HepG2 (cell line): ENCODE data around the gene RAMP3. TPM values are rescaled to one million over a fixed set of nuclear protein-coding genes. Genes with fewer than 3 reads are reported as not detected.

ENCODE experiments used
- ATAC-seq: fragments of 200-7000 bp; cut with Tn5 transposase; 3 replicates; pipeline ENCODE4 v1.9.1; 2020; ENCODE audit warnings: mild to moderate bottlenecking, moderate library complexity
- BruUV-seq: library from RNA; stranded (reverse); fragments of 400-500 nt; replicated peaks from 2 replicates; lab custom pipeline; 2021; lab: Mats Ljungman, UMichigan
- CTCF ChIA-PET: fragments of 300-600 bp; formaldehyde crosslinking; extraction: SDS; loops from one replicate; lab custom pipeline; 2021; ENCODE audit warnings: low total read pairs, inconsistent platforms, low intra/inter-chr PET ratio; lab: Yijun Ruan, JAX
- POLR2A ChIA-PET: fragments of 350-600 bp; sonication (Branson Sonifier 250); formaldehyde crosslinking; loops from one replicate; lab custom pipeline; 2020; ENCODE audit warnings: antibody characterized with exemption, inconsistent platforms; lab: Yijun Ruan, JAX
- DNase-seq: peaks from one replicate; pipeline ENCODE4 v3.0.0-alpha.2; 2015; ENCODE audit warnings: low spot score
- FAIRE-seq: peaks from 3 replicates; lab custom pipeline; 2011; peaks lifted over from hg19 to GRCh38; lab: Jason Lieb, UNC
- H2AFZ ChIP-seq: one replicate; pipeline ENCODE4 v1.6.1; 2011; ENCODE audit warnings: low read length, inconsistent platforms
- H3K27ac ChIP-seq: fragments of 300-600 bp; 3 replicates; pipeline ENCODE4 v1.8.0; 2011; ENCODE audit warnings: mixed run types, mild to moderate bottlenecking, mixed read lengths, low read length, inconsistent platforms; ENCODE audit not compliant: insufficient read depth; ENCODE audit errors: extremely low read length
- H3K27me3 ChIP-seq, 2 experiments: fragments of 200-600 bp in 1 of 2; 2 replicates in 1 of 2; 3 replicates in 1 of 2; pipeline versions ENCODE4 v1.6.0 to v1.8.0; 2011; ENCODE audit warnings: low read length in 2 of 2, mild to moderate bottlenecking in 2 of 2, moderate library complexity in 2 of 2, inconsistent platforms in 1 of 2; ENCODE audit not compliant: insufficient read depth in 2 of 2, control insufficient read depth in 1 of 2
- H3K36me3 ChIP-seq, 2 experiments: fragments of 200-600 bp in 1 of 2; replicated peaks in 1 of 2; 2 replicates in 1 of 2; 3 replicates in 1 of 2; pipeline versions ENCODE4 v1.5.1 to v1.8.0; 2011; ENCODE audit warnings: low read length in 2 of 2, inconsistent platforms in 1 of 2; ENCODE audit not compliant: insufficient read depth in 2 of 2, control insufficient read depth in 1 of 2
- H3K4me1 ChIP-seq: 2 replicates; pipeline ENCODE4 v1.5.1; 2012; ENCODE audit warnings: low read length, inconsistent platforms; ENCODE audit not compliant: insufficient read depth
- H3K4me2 ChIP-seq: 2 replicates; pipeline ENCODE4 v1.6.0; 2011; ENCODE audit warnings: low read depth, low read length, inconsistent platforms
- H3K4me3 ChIP-seq, 3 experiments: fragments of 200-600 bp in 1 of 3; sonication (generic), shearing (Covaris generic) in 1 of 3; replicated peaks in 1 of 3; 2 replicates each; pipeline ENCODE4 v1.5.1; 2011 to 2016; ENCODE audit warnings: low read length in 3 of 3, inconsistent platforms in 2 of 3, low read depth in 2 of 3, mild to moderate bottlenecking in 2 of 3, control low read depth in 1 of 3, mixed read lengths in 1 of 3; ENCODE audit not compliant: insufficient read depth in 1 of 3
- H3K79me2 ChIP-seq: one replicate; pipeline ENCODE4 v1.6.1; 2011; ENCODE audit warnings: low read length, inconsistent platforms; ENCODE audit not compliant: insufficient read depth
- H3K9ac ChIP-seq: 2 replicates; pipeline ENCODE4 v1.6.0; 2011; ENCODE audit warnings: mild to moderate bottlenecking, low read depth, low read length, inconsistent platforms; ENCODE audit not compliant: insufficient read depth
- H3K9me3 ChIP-seq: 2 replicates; pipeline ENCODE4 v1.5.1; 2012; ENCODE audit warnings: mild to moderate bottlenecking, low read length
- H4K20me1 ChIP-seq: 2 replicates; pipeline ENCODE4 v1.6.0; 2011; ENCODE audit warnings: inconsistent platforms, mild to moderate bottlenecking, low read length, moderate library complexity; ENCODE audit not compliant: insufficient read depth
- ASH2L ChIP-seq: fragments of 300-600, 200-600 bp; sonication (generic); IDR thresholded peaks from 2 replicates; pipeline ENCODE4 v1.7.0; 2017; ENCODE audit warnings: low read depth, mild to moderate bottlenecking, moderate library complexity, mixed read lengths, low read length; ENCODE audit not compliant: insufficient read length
- BRCA1 ChIP-seq: sonication (generic); formaldehyde crosslinking; IDR thresholded peaks from 2 replicates; pipeline ENCODE4 v1.4.0; 2020; ENCODE audit warnings: missing genetic modification reagents
- FOXO1 ChIP-seq: sonication (generic); formaldehyde crosslinking; IDR thresholded peaks from 2 replicates; pipeline ENCODE4 v1.4.0; 2020; ENCODE audit warnings: missing genetic modification reagents
- KAT2B ChIP-seq: fragments of 150-350 bp; IDR thresholded peaks from 2 replicates; pipeline ENCODE4 v1.6.1; 2014; ENCODE audit warnings: low read depth, low read length, borderline replicate concordance
- PAF1 ChIP-seq: IDR thresholded peaks from 2 replicates; pipeline ENCODE4 v1.6.1; 2016; ENCODE audit warnings: missing genetic modification reagents, missing compliant biosample characterization
- PHB2 ChIP-seq: fragments of 450-650 bp; IDR thresholded peaks from 2 replicates; pipeline ENCODE4 v1.6.1; 2018; ENCODE audit not compliant: partially characterized antibody
- RAD51 ChIP-seq: fragments of 450-650 bp; IDR thresholded peaks from 2 replicates; pipeline ENCODE4 v1.6.1; 2016; ENCODE audit warnings: borderline replicate concordance
- RARG ChIP-seq: sonication (generic); formaldehyde crosslinking; IDR thresholded peaks from 2 replicates; pipeline ENCODE4 v1.4.0; 2020; ENCODE audit warnings: low read depth, mild to moderate bottlenecking, missing genetic modification reagents
- REXO4 ChIP-seq: sonication (generic); formaldehyde crosslinking; IDR thresholded peaks from 2 replicates; pipeline ENCODE4 v1.8.0; 2022; ENCODE audit warnings: missing genetic modification reagents, mild to moderate bottlenecking, borderline replicate concordance
- RXRA ChIP-seq: sonication (generic); formaldehyde crosslinking; IDR thresholded peaks from 2 replicates; pipeline ENCODE4 v1.5.1; 2020; ENCODE audit warnings: missing genetic modification reagents
- SIN3A ChIP-seq: IDR thresholded peaks from 2 replicates; pipeline ENCODE4 v1.6.1; 2011; ENCODE audit warnings: low read depth, mild to moderate bottlenecking, control low read depth, low read length, borderline replicate concordance
- TRIM24 ChIP-seq: sonication (generic); formaldehyde crosslinking; IDR thresholded peaks from 2 replicates; pipeline ENCODE4 v1.8.0; 2022; ENCODE audit warnings: mild to moderate bottlenecking, missing genetic modification reagents
- ZBTB7A ChIP-seq: sonication (generic); formaldehyde crosslinking; IDR thresholded peaks from 2 replicates; pipeline ENCODE4 v1.8.0; 2022; ENCODE audit warnings: mild to moderate bottlenecking, missing genetic modification reagents
- ZFP37 ChIP-seq: sonication (generic); formaldehyde crosslinking; IDR thresholded peaks from 2 replicates; pipeline ENCODE4 v1.4.0; 2020; ENCODE audit warnings: missing genetic modification reagents, borderline replicate concordance
- ZNF431 ChIP-seq: sonication (generic); formaldehyde crosslinking; IDR thresholded peaks from 2 replicates; pipeline ENCODE4 v1.9.0; 2022; ENCODE audit warnings: missing genetic modification reagents, low read depth, mild to moderate bottlenecking, borderline replicate concordance
- ZNF605 ChIP-seq: sonication (generic); formaldehyde crosslinking; IDR thresholded peaks from 2 replicates; pipeline ENCODE4 v1.8.0; 2022; ENCODE audit warnings: mild to moderate bottlenecking, missing genetic modification reagents
- ZNF607 ChIP-seq: sonication (generic); formaldehyde crosslinking; IDR thresholded peaks from 2 replicates; pipeline ENCODE4 v1.5.1; 2020; ENCODE audit warnings: missing genetic modification reagents, mild to moderate bottlenecking, borderline replicate concordance
- ZNF724P ChIP-seq: sonication (generic); formaldehyde crosslinking; IDR thresholded peaks from 2 replicates; pipeline ENCODE4 v1.8.0; 2022; ENCODE audit warnings: missing genetic modification reagents, borderline replicate concordance
- ZNF782 ChIP-seq: sonication (generic); formaldehyde crosslinking; IDR thresholded peaks from 2 replicates; pipeline ENCODE4 v1.4.0; 2020; ENCODE audit warnings: missing genetic modification reagents, mild to moderate bottlenecking, borderline replicate concordance
- WGBS: methylation state at CpG from one replicate; pipeline ENCODE4 v1.1.6; 2017; ENCODE audit warnings: low lambda C conversion rate; 5-methylcytosine and 5-hydroxymethylcytosine counted together
- in situ Hi-C: cut with HindIII; loops from 2 replicates; pipeline ENCODE4 v1.10.0; 2017; ENCODE audit warnings: low pct_unique_long_range_greater_than_20kb; ENCODE audit not compliant: extremely low pct_ligation_motif_present
- intact Hi-C: fragments of 100-400 bp; cut with micrococcal nuclease; formaldehyde crosslinking; loops from one replicate; pipeline ENCODE4 v1.10.0; 2022; ENCODE audit not compliant: unreplicated experiment
- polyA plus RNA-seq, 8 experiments: library from polyadenylated mRNA; depleted of rRNA in 3 of 8; stranded (reverse) in 7 of 8; unstranded in 1 of 8; fragments of >200 nt; fragmentation: Illumina TruSeq in 4 of 8; extraction: Trizol in 4 of 8; gene quantifications; 2 replicates each; pipeline versions ENCODE4 v1.2.1 to v1.2.3, GENCODE V29; 2011 to 2016; ENCODE audit warnings: low read depth in 4 of 8, missing spikeins in 1 of 8, mixed read lengths in 1 of 8; ENCODE audit not compliant: insufficient read depth in 1 of 8
- total RNA-seq, 5 experiments: library from RNA; depleted of rRNA; stranded (reverse); fragments of >200 nt; fragmentation: Illumina TruSeq; extraction: Trizol; gene quantifications; 2 replicates each; pipeline ENCODE4 v1.2.3, GENCODE V29; 2016; ENCODE audit warnings: low read depth in 1 of 5
- TF ChIP-seq, protein P1 (sequence below): sonication (generic); formaldehyde crosslinking; IDR thresholded peaks from 2 replicates; pipeline ENCODE4 v1.4.0; 2020; ENCODE audit warnings: mild to moderate bottlenecking, missing genetic modification reagents

The RAMP3 gene
- total and polyA plus RNA-seq, 2 of the 13 experiments (the other 11 are each of a cell fraction or from before 2014, with no cell fraction given): not detected

DNA sequence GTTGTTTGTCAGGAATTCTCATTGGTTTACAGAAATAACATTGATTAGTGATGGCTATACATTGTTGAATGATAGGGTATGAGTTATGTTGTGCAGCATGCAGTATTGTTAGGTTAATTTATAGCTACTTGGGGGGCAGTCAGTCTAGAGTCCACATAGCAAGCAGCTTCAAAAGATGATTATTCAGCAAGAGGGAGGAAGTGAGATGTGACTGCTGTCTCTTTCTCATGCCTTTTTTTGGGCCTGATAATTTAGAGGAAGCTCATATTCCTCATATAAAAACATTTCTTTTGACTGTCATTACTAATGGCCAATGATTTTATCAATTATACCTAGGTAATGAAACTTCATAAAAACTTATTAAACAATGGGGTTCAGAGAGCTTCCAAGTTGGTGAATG lies 42.7 kb upstream of the RAMP3 start (continued):
- TF ChIP-seq REXO4 (CRISPR knock-in tag) (no peak), ZFP37 (CRISPR knock-in tag) (no peak), ZBTB7A (CRISPR knock-in tag) (no peak), KAT2B (no peak), RAD51 (no peak), ZNF782 (CRISPR knock-in tag) (no peak), PHB2 (no peak)
- TF ChIP-seq, protein P1, sequence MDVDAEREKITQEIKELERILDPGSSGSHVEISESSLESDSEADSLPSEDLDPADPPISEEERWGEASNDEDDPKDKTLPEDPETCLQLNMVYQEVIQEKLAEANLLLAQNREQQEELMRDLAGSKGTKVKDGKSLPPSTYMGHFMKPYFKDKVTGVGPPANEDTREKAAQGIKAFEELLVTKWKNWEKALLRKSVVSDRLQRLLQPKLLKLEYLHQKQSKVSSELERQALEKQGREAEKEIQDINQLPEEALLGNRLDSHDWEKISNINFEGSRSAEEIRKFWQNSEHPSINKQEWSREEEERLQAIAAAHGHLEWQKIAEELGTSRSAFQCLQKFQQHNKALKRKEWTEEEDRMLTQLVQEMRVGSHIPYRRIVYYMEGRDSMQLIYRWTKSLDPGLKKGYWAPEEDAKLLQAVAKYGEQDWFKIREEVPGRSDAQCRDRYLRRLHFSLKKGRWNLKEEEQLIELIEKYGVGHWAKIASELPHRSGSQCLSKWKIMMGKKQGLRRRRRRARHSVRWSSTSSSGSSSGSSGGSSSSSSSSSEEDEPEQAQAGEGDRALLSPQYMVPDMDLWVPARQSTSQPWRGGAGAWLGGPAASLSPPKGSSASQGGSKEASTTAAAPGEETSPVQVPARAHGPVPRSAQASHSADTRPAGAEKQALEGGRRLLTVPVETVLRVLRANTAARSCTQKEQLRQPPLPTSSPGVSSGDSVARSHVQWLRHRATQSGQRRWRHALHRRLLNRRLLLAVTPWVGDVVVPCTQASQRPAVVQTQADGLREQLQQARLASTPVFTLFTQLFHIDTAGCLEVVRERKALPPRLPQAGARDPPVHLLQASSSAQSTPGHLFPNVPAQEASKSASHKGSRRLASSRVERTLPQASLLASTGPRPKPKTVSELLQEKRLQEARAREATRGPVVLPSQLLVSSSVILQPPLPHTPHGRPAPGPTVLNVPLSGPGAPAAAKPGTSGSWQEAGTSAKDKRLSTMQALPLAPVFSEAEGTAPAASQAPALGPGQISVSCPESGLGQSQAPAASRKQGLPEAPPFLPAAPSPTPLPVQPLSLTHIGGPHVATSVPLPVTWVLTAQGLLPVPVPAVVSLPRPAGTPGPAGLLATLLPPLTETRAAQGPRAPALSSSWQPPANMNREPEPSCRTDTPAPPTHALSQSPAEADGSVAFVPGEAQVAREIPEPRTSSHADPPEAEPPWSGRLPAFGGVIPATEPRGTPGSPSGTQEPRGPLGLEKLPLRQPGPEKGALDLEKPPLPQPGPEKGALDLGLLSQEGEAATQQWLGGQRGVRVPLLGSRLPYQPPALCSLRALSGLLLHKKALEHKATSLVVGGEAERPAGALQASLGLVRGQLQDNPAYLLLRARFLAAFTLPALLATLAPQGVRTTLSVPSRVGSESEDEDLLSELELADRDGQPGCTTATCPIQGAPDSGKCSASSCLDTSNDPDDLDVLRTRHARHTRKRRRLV (CRISPR knock-in tag): no peak

DNA sequence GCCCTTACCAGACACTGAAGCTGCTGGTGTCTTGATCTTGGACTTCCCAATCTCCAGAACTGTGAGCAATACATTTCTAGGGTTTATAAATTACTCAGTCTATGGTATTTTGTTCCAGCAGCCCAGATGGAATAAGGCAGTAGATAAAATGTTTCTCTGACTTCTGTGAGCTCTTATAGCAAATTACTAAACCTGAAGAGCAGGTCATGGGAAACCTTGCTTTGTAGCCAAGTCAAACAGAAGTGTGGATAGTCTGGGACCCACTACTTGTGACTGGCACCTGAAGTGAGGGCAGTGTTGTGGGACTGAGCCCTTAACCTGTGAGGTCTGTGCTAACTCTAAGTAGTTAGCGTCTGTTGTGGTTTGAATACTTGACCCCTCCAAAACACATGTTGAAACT lies 41.5 kb upstream of the RAMP3 start:
- no peaks in the 10 kb centered on the region for H3K36me3 ChIP-seq
- peaks cover 4% of the 10 kb centered on the region for H3K79me2 ChIP-seq
- H2AFZ ChIP-seq: no peak overlapping the region
- no TSS peak for BruUV-seq
- no peak overlapping the region for H3K27ac ChIP-seq
- H3K4me1 ChIP-seq: peaks cover 17% of the 10 kb centered on the region
- TF ChIP-seq TRIM24 (CRISPR knock-in tag) (no peak), PAF1 (CRISPR knock-in tag) (no peak), ASH2L (no peak), ZNF724P (CRISPR knock-in tag) (no peak), RARG (CRISPR knock-in tag) (no peak), ZNF605 (no peak), FOXO1 (CRISPR knock-in tag) (no peak), ZNF607 (CRISPR knock-in tag) (no peak), SIN3A (no peak), RAD51 (no peak), BRCA1 (CRISPR knock-in tag) (no peak), ZNF431 (CRISPR knock-in tag) (no peak), RXRA (no peak)
- intact Hi-C loops (no loop called here), in situ Hi-C loops (no loop called here)
- ATAC-seq: no peak
- CTCF ChIA-PET: no interaction called here
- H3K9me3 ChIP-seq: no peaks in the 10 kb centered on the region
- H3K9ac ChIP-seq: no peak overlapping the region
- POLR2A ChIA-PET: no interaction called here
- no peak overlapping the region for H3K4me3 ChIP-seq
- no peak for FAIRE-seq
- WGBS: 20% methylated on average over 1 of the region's 1 CpG
- no peak overlapping the region for H3K4me2 ChIP-seq
- no peak for DNase-seq
- no peaks in the 10 kb centered on the region for H4K20me1 ChIP-seq
- H3K27me3 ChIP-seq: no peaks in the 10 kb centered on the region; a peak in 1 of 5 replicates
